Immature natural killer cell (primary cell): ENCODE measurements around the gene GBX1. TPM values are rescaled to one million over a fixed set of nuclear protein-coding genes. Genes with fewer than 3 reads are reported as not detected.

Source experiments
- DNase-seq, 3 donors: peaks; one replicate each; pipeline ENCODE4 v3.0.0; 2022; ENCODE audit warnings: mixed read lengths in 1 of 3
- H3K27ac Mint-ChIP-seq, 6 donors: one replicate each; pipeline ENCODE4 v1.8.0; 2020; ENCODE audit warnings: mixed read lengths in 6 of 6, mild to moderate bottlenecking in 5 of 6, inconsistent platforms in 4 of 6, moderate library complexity in 3 of 6
- H3K27me3 Mint-ChIP-seq, 3 donors: one replicate each; pipeline ENCODE4 v1.8.0; 2020 to 2021; ENCODE audit warnings: low read depth in 3 of 3, mild to moderate bottlenecking in 3 of 3, mixed read lengths in 3 of 3, moderate library complexity in 3 of 3, inconsistent platforms in 1 of 3
- H3K36me3 Mint-ChIP-seq, 3 donors: one replicate each; pipeline ENCODE4 v1.8.0; 2020; ENCODE audit warnings: mixed read lengths in 3 of 3, inconsistent platforms in 2 of 3, mild to moderate bottlenecking in 2 of 3
- H3K4me1 Mint-ChIP-seq, 2 donors: one replicate each; pipeline ENCODE4 v1.8.0; 2020; ENCODE audit warnings: inconsistent platforms in 2 of 2, mild to moderate bottlenecking in 2 of 2, mixed read lengths in 2 of 2, moderate library complexity in 1 of 2
- H3K4me3 Mint-ChIP-seq, 5 donors: one replicate each; pipeline ENCODE4 v1.8.0; 2020; ENCODE audit warnings: mild to moderate bottlenecking in 5 of 5, mixed read lengths in 5 of 5, inconsistent platforms in 3 of 5, moderate library complexity in 3 of 5
- H3K9me3 Mint-ChIP-seq, 6 donors: one replicate each; pipeline ENCODE4 v1.8.0; 2020; ENCODE audit warnings: mild to moderate bottlenecking in 6 of 6, mixed read lengths in 6 of 6, inconsistent platforms in 4 of 6, moderate library complexity in 3 of 6
- polyA plus RNA-seq, 3 donors: library from polyadenylated mRNA; unstranded; fragments of 300-500 nt; fragmentation: Illumina TruSeq; gene quantifications; one replicate each; pipeline ENCODE4 v1.2.3, GENCODE V29; 2021

GBX1 gene
- polyA plus RNA-seq, 3 donors from 2014 or later, result not detected

GRCh38 chr7:151187409-151188251 lies 20.1 kb upstream of the GBX1 start:
- Mint-ChIP-seq H3K27ac (no peak overlapping the region), H3K9me3 (no peaks in the 10 kb centered on the region), H3K4me3 (no peak overlapping the region), H3K36me3 (no peaks in the 10 kb centered on the region), H3K27me3 (peaks cover 0 to 2% (median 2%) of the 10 kb centered on the region in 3 donors), H3K4me1 (no peaks in the 10 kb centered on the region)
- no peak for DNase-seq

- Mint-ChIP-seq H3K27ac (no peak within 1 kb of the TSS), H3K4me3 (no peak within 1 kb of the TSS)
Observed at GRCh38 chr7:151186640-151187408, 19.3 kb upstream of the GBX1 start, which contains the start of gene ASB10. TSS of gene ASB10 (minus strand) at chr7:151187250. CDS start at chr7:151187130, 120 bp downstream.

GRCh38 chr7:151185762-151186639 lies 18.5 kb upstream of the GBX1 start:
- no peak overlapping the region for H3K4me3 Mint-ChIP-seq
- H3K9me3 Mint-ChIP-seq, result no peaks in the 10 kb centered on the region
- no peak overlapping the region for H3K27ac Mint-ChIP-seq
- H3K27me3 Mint-ChIP-seq, result peaks cover 0 to 3% (median 2%) of the 10 kb centered on the region in 3 donors
- no peak for DNase-seq
- no peaks in the 10 kb centered on the region for H3K4me1 Mint-ChIP-seq
- H3K36me3 Mint-ChIP-seq, result no peaks in the 10 kb centered on the region

More at GRCh38 chr7:151186640-151187408, 19.3 kb upstream of the GBX1 start, which contains the start of gene ASB10:
- Mint-ChIP-seq H3K9me3 (no peaks in the 10 kb centered on the region), H3K36me3 (no peaks in the 10 kb centered on the region), H3K27me3 (peaks cover 0 to 3% (median 2%) of the 10 kb centered on the region in 3 donors), H3K4me1 (no peaks in the 10 kb centered on the region)
- no peak for DNase-seq

GRCh38 chr7:151181011-151181431 lies 13.5 kb upstream of the GBX1 start:
- no peak overlapping the region for H3K27ac Mint-ChIP-seq
- no peaks in the 10 kb centered on the region for H3K4me1 Mint-ChIP-seq
- no peak for DNase-seq
- H3K4me3 Mint-ChIP-seq, result no peak overlapping the region
- peaks cover 0 to 5% (median 5%) of the 10 kb centered on the region in 3 donors for H3K27me3 Mint-ChIP-seq
- H3K9me3 Mint-ChIP-seq, result no peaks in the 10 kb centered on the region
- no peaks in the 10 kb centered on the region for H3K36me3 Mint-ChIP-seq

- Mint-ChIP-seq H3K36me3 (no peaks in the 10 kb centered on the region), H3K9me3 (no peaks in the 10 kb centered on the region), H3K27ac (no peak overlapping the region), H3K4me3 (no peak overlapping the region), H3K27me3 (peaks cover 2 to 5% (median 5%) of the 10 kb centered on the region in 3 donors), H3K4me1 (no peaks in the 10 kb centered on the region)
- DNase-seq, result no peak
Observed at GRCh38 chr7:151179946-151180345, 12.5 kb upstream of the GBX1 start.

GRCh38 chr7:151179287-151179860 lies 11.9 kb upstream of the GBX1 start:
- no peaks in the 10 kb centered on the region for H3K4me1 Mint-ChIP-seq
- H3K4me3 Mint-ChIP-seq, result no peak overlapping the region
- no peak for DNase-seq
- no peaks in the 10 kb centered on the region for H3K9me3 Mint-ChIP-seq
- peaks cover 2 to 6% (median 5%) of the 10 kb centered on the region in 3 donors for H3K27me3 Mint-ChIP-seq
- H3K27ac Mint-ChIP-seq, result peak overlapping the region in 1 of 6 donors; percentile 27
- H3K36me3 Mint-ChIP-seq, result no peaks in the 10 kb centered on the region

GRCh38 chr7:151178831-151179230 lies 11.3 kb upstream of the GBX1 start:
- peak overlapping the region in 1 of 6 donors; percentile 27 for H3K27ac Mint-ChIP-seq
- no peak overlapping the region for H3K4me3 Mint-ChIP-seq
- no peaks in the 10 kb centered on the region for H3K36me3 Mint-ChIP-seq
- DNase-seq, result no peak
- H3K9me3 Mint-ChIP-seq, result no peaks in the 10 kb centered on the region
- no peaks in the 10 kb centered on the region for H3K4me1 Mint-ChIP-seq
- peaks cover 2 to 6% (median 5%) of the 10 kb centered on the region in 3 donors for H3K27me3 Mint-ChIP-seq

- no peak overlapping the region for H3K4me3 Mint-ChIP-seq
- no peak for DNase-seq
- peaks cover 2 to 7% (median 5%) of the 10 kb centered on the region in 3 donors for H3K27me3 Mint-ChIP-seq
- H3K27ac Mint-ChIP-seq, result no peak overlapping the region
- H3K36me3 Mint-ChIP-seq, result no peaks in the 10 kb centered on the region
- H3K9me3 Mint-ChIP-seq, result no peaks in the 10 kb centered on the region
- H3K4me1 Mint-ChIP-seq, result peaks cover 0 to 2% of the 10 kb centered on the region in 2 donors
Observed at GRCh38 chr7:151178236-151178635, 10.7 kb upstream of the GBX1 start.

GRCh38 chr7:151177310-151177709 lies 9.8 kb upstream of the GBX1 start:
- Mint-ChIP-seq H3K9me3 (no peaks in the 10 kb centered on the region), H3K27ac (no peak overlapping the region), H3K27me3 (peaks cover 5 to 11% (median 9%) of the 10 kb centered on the region in 3 donors), H3K36me3 (peaks cover 0 to 3% (median 0%) of the 10 kb centered on the region in 3 donors), H3K4me3 (no peak overlapping the region), H3K4me1 (peaks cover 6 to 7% of the 10 kb centered on the region in 2 donors)
- DNase-seq, result no peak

GRCh38 chr7:151176401-151176800 lies 8.9 kb upstream of the GBX1 start:
- no peak for DNase-seq
- Mint-ChIP-seq H3K27me3 (peaks cover 10 to 13% (median 11%) of the 10 kb centered on the region in 3 donors), H3K36me3 (peaks cover 0 to 4% (median 0%) of the 10 kb centered on the region in 3 donors), H3K4me3 (no peak overlapping the region), H3K9me3 (no peaks in the 10 kb centered on the region), H3K27ac (no peak overlapping the region), H3K4me1 (peaks cover 6 to 9% of the 10 kb centered on the region in 2 donors)

GRCh38 chr7:151175793-151176311 lies 8.4 kb upstream of the GBX1 start:
- Mint-ChIP-seq H3K27ac (no peak overlapping the region), H3K4me3 (no peak overlapping the region), H3K36me3 (peaks cover 0 to 4% (median 0%) of the 10 kb centered on the region in 3 donors), H3K9me3 (no peaks in the 10 kb centered on the region), H3K27me3 (peaks cover 11 to 16% (median 14%) of the 10 kb centered on the region in 3 donors), H3K4me1 (peaks cover 6 to 9% of the 10 kb centered on the region in 2 donors)
- DNase-seq, result no peak

- Mint-ChIP-seq H3K27me3 (peaks cover 11 to 16% (median 14%) of the 10 kb centered on the region in 3 donors), H3K27ac (no peak overlapping the region), H3K36me3 (peaks cover 0 to 4% (median 0%) of the 10 kb centered on the region in 3 donors), H3K9me3 (no peaks in the 10 kb centered on the region), H3K4me3 (peak overlapping the region in 1 of 5 donors; percentile 47), H3K4me1 (peaks cover 6 to 9% of the 10 kb centered on the region in 2 donors)
- no peak for DNase-seq
Observed at GRCh38 chr7:151175047-151175792, 7.7 kb upstream of the GBX1 start.
